HG03139 (cell line): ENCODE measurements around the gene IQUB.
A peak's percentile ranks its signal among the peaks of the same experiment; 100 is the strongest.
"Not testable (repeated sequence)": the region's sequence is repeated elsewhere in the genome, so short reads cannot be mapped to it uniquely, and the experiment has no call there.

Experiments
- ATAC-seq: cut with Tn5 transposase; IDR thresholded peaks from one replicate; pipeline ENCODE4 v1.9.1; 2021; ENCODE audit not compliant: unreplicated experiment

The IQUB gene

GRCh38 chr7:123548406-123548805, 14.0 kb upstream of the IQUB start:
- ATAC-seq: no peak

GRCh38 chr7:123539871-123540270, 5.5 kb upstream of the IQUB start:
- no peak for ATAC-seq

- no peak for ATAC-seq
Observed at GRCh38 chr7:123538897-123539296, 4.5 kb upstream of the IQUB start.

GRCh38 chr7:123538189-123538714, 3.9 kb upstream of the IQUB start:
- no peak for ATAC-seq

- no peak for ATAC-seq
Observed at GRCh38 chr7:123537026-123537642, 2.7 kb upstream of the IQUB start.

- no peak for ATAC-seq
Observed at GRCh38 chr7:123535517-123535916, 1.1 kb upstream of the IQUB start.

- peak; percentile 4 for ATAC-seq
Observed at GRCh38 chr7:123533929-123534382, 439 bp downstream of the IQUB start.

GRCh38 chr7:123533553-123533917, 860 bp downstream of the IQUB start:
- no peak for ATAC-seq

- ATAC-seq: peak; percentile 22
Observed at GRCh38 chr7:123532788-123533552, 1.4 kb downstream of the IQUB start.

- ATAC-seq: peak; percentile 0
Observed at GRCh38 chr7:123532343-123532742, 2.1 kb downstream of the IQUB start.

GRCh38 chr7:123530035-123530591, 4.3 kb downstream of the IQUB start:
- not testable (repeated sequence) for ATAC-seq

- ATAC-seq: no peak
Observed at GRCh38 chr7:123528265-123528664, 6.1 kb downstream of the IQUB start.

GRCh38 chr7:123527712-123528225, 6.6 kb downstream of the IQUB start:
- not testable (repeated sequence) for ATAC-seq

GRCh38 chr7:123526533-123526932, 7.9 kb downstream of the IQUB start:
- not testable (repeated sequence) for ATAC-seq

- ATAC-seq: no peak
Observed at GRCh38 chr7:123522066-123522465, 12.3 kb downstream of the IQUB start.

GRCh38 chr7:123505221-123505620, 29.2 kb downstream of the IQUB start:
- ATAC-seq: no peak

- ATAC-seq: no peak
Observed at GRCh38 chr7:123502201-123502600, 32.2 kb downstream of the IQUB start.

- ATAC-seq: no peak
Observed at GRCh38 chr7:123500878-123501489, 33.4 kb downstream of the IQUB start.

- ATAC-seq: no peak
Observed at GRCh38 chr7:123499211-123499970, 35.0 kb downstream of the IQUB start.

- no peak for ATAC-seq
Observed at GRCh38 chr7:123498601-123499000, 35.8 kb downstream of the IQUB start.

GRCh38 chr7:123498031-123498430, 36.4 kb downstream of the IQUB start:
- ATAC-seq: no peak
